OCI-M2 (cell line): ENCODE results near the gene CFAP20DC.
"Not testable (repeated sequence)": the region's sequence is repeated elsewhere in the genome, so short reads cannot be mapped to it uniquely, and the experiment has no call there.

ENCODE experiments used
- DNase-seq: peaks from one replicate; lab custom pipeline; 2025; ENCODE audit not compliant: unreplicated experiment; lab: John Stamatoyannopoulos, UW

The CFAP20DC gene

GRCh38 chr3:58806551-58807244 is 243.1 kb downstream of the CFAP20DC start:
- not testable (repeated sequence) for DNase-seq

GRCh38 chr3:58804914-58805313 is 244.9 kb downstream of the CFAP20DC start:
- no peak for DNase-seq

GRCh38 chr3:58801541-58801940 is 248.3 kb downstream of the CFAP20DC start:
- no peak for DNase-seq

DNA sequence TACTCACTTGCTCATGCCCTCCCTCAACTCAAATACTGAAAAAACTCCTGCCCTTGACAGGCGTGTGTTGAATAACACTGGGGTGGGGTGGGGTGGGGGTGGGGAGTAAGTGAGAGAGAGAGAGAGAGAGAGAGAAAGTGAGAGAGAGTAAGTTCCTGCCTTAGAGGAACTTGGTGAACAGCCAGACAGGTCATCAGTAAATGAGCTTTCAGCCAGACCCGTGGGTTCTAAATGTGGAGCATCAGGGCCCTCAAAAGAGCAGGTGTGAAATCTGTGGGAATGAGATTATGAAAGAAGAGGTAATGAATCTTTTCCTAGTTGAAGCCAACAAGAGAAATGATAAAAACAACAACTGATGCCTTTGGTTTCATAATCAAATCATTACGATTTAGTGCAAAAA is 248.9 kb downstream of the CFAP20DC start:
- DNase-seq = no peak

DNA sequence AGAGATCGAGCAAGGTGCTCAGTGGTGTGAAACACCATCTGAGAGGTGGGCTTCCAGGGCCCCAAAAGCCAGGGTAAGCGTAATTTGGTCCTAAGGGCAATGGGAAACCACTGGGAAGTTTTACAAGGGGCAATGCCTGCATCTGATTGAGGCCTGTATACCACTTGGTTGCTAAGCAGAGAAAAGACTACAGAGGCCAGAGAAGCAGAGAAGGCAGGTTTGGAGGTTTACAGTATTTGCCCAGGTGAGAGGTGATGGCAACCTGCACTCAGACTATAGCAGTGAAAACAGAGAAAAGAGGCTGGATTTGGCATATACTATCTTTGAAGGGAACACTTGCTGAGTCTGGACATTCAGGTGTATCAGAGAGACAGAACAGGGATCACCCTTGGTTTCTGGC is 249.8 kb downstream of the CFAP20DC start:
- no peak for DNase-seq

DNA sequence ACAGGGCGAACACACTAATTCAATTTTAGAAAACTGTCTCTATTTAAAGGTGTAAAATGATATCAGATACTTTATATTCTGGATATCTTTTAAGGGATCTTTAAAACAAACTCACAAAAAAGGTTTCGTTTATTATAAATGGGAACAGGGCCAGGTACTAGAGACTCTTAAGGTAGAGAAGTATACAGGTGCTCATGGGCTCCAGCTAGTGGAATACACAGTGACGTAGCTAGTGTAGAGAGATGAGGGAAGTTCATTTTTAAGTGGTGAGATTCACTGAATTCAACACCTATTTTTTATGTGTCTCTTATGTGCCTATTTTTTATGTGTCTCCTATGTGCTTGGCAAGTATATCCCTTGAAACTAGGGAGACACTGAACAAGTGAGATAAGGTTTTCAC is 250.6 kb downstream of the CFAP20DC start:
- DNase-seq = no peak

DNA sequence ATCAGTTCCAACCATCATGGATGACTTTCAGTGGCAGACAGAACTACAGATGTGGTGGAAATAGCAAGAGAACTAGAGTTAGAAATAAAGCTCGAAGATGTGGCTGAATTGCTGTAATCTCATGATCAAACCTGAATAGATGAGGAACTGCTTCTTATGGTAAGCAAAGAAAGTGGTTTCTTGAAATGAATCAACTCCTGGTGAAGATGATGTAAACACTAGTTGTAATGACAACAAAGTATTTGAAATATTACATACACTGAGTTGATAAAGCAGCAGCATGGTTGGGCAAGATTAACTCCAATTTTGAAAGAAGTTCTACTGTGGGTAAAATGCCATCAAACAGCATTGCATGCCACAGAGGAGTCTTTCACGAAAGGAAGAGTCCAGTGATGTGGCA is 251.5 kb downstream of the CFAP20DC start:
- DNase-seq = no peak

DNA sequence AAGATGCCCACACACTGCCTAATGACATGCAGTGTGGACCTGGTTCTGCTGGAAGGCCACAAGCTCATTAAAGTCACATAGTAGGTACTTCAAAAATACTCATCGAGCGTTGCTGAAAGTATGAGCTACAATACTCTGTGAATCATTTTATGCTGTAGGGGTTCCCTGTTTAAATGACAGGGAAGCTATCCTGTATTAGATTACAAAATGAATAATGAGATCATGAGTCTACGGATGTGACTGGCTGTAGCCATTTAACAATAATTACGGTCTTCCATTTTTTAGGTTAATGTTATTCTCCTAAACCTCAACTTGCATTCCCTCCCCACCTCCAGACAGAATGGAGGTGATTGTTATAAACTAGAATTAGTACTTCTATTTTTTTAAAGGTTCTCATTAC is 255.1 kb downstream of the CFAP20DC start:
- DNase-seq = no peak

GRCh38 chr3:58793938-58794337 is 255.9 kb downstream of the CFAP20DC start:
- DNase-seq = no peak

- DNase-seq = no peak
Measured at GRCh38 chr3:58792921-58793451, 256.8 kb downstream of the CFAP20DC start.

GRCh38 chr3:58789385-58789784 is 260.4 kb downstream of the CFAP20DC start:
- no peak for DNase-seq

DNA sequence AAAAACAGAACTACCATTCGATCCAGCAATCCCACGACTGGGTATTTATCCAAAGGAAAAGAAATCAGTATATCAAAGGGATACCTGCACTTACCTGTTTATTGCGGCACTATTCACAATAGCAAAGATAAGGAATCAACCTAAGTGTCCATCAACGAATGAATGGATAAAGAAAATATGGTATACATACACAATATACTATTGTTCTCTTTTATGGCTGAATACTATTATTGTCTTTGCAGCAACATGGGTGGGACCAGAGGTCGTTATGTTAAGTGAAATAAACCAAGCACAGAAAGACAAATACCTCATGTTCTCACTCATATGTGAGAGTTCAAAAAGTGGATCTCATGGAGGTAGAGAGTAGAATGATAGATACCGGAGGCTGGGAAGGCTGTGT is 264.9 kb downstream of the CFAP20DC start:
- DNase-seq = no peak

GRCh38 chr3:58784425-58784824 is 265.4 kb downstream of the CFAP20DC start:
- DNase-seq = no peak

DNA sequence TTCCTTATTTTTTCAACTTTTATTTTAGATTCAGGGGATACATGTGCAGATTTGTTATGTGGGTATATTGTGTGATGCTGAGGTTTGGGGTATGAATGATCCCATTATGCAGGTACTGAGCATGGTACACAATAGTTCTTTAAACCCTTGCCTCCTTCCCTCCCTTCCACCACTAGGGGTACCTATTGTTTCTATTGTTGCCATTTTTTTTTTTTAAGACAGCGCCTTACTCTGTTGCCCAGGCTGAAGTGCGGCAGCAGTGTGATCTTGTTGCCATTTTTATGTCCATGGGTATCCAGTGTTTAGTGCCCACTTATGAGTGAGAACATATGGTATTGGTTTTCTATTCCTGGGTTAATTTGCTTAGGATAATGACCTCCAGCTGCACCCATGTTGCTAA is 266.0 kb downstream of the CFAP20DC start:
- no peak for DNase-seq

- no peak for DNase-seq
Measured at GRCh38 chr3:58779934-58780333, 269.9 kb downstream of the CFAP20DC start.

- no peak for DNase-seq
Measured at GRCh38 chr3:58776231-58776630, 273.6 kb downstream of the CFAP20DC start.

GRCh38 chr3:58772462-58772861 is 277.4 kb downstream of the CFAP20DC start:
- no peak for DNase-seq

DNA sequence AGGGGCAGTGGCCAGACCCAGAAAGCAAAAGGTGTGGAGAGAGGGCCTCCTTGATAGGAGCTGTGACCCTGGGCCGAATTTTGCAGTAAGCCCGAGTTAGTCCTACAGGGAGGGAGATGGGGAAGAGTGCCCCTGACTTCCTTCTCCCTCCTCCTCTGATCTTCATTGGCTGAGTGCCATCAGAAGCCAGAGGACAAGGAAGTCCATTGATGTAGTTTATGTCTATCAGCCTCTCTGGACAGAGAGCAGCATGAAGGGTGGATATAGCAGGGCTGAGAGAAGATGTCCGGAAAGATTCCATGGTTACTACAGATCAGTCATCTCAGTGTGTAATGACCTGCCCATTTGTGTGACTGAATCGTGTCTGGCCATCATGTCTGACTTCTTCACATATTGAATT is 280.8 kb downstream of the CFAP20DC start:
- DNase-seq = no peak

DNA sequence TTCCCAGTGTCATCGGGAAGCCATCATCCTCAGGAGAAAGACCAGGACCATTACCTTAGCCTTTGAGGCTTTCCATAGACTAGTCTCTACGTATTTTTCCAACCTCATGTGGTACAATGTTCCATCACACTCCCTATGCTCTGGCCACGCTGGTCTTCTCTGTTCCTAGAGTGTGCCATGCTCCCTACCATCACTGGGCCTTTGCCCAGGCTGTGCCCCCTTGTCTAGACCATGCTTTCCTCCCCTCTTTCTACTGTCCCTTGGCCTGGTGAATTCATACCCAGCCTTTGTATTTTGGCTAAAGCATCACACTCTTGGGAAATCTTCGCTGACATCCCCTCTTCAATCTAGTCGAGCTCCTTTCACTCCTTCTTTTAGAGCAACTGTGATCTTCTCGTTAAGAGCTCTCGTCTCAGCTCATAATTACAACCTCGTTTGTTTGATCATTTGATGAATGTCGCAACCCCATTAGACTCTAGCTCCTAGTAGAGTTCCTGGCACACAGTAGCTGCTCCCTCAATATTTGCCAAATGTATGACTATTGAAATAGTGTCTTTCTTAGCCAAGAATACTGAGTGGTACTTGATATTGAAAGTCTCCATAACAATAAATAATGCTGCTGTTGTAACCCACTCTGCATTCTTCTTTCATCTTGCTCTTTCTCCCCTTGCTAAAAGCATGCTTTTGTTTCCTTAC is 283.1 kb downstream of the CFAP20DC start:
- DNase-seq = no peak

DNA sequence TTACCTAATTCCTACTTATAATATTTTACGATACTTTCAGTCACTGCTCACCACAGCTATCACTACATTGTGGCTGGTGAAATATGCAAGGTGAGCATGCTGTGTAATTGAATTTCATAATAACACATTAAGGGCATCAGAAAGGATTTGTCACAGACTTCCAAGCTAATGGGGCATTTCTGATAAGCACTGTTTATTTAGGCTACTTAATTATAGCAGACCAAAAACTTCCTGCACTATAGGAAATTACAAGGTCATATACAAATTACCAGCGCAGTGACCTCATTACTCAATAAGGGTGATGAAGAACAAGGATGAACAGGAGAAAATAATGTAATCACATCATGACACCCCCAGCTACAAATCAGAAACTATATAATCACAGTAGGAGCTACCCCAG is 294.7 kb downstream of the CFAP20DC start:
- no peak for DNase-seq

DNA sequence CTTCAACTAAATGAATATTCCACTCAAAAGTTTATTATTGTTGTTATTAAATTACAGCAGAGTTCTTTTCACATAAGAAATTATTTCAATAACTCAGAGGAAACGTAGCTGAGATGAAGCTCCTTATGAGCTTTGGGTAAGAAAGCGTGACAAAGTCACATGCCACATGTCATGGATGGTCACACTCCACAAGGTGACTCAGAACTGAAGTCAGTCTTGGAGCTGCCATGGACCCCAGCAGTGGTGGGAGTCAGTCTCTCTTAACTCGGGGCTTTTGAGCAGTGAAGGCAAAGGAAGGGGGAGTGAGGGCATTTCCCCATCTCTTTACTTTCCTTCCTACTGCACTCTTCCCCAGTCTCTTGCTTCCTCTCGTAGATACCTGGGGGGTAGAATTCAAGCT is 295.8 kb downstream of the CFAP20DC start:
- no peak for DNase-seq

GRCh38 chr3:58751882-58752567 is 297.8 kb downstream of the CFAP20DC start:
- no peak for DNase-seq
